Esophagus squamous epithelium (tissue), 5 donors: ENCODE data around the gene TCAP. TPM values are rescaled to one million over a fixed set of nuclear protein-coding genes. Genes with fewer than 3 reads are reported as not detected.

ENCODE experiments used
- DNase-seq: peaks from one replicate; lab custom pipeline; 2025; lab: John Stamatoyannopoulos, UW
- H3K27ac ChIP-seq, 4 donors: fragments of 200-600 bp; sonication (generic); one replicate each; pipeline ENCODE4 v1.5.1; 2016 to 2019; ENCODE audit warnings: mild to moderate bottlenecking in 1 of 4
- H3K27me3 ChIP-seq, 4 donors: fragments of 200-600 bp; sonication (generic); 1 replicate in 3 of 4; 2 replicates in 1 of 4; pipeline versions ENCODE4 v1.5.1 to v1.6.0; 2017 to 2021; ENCODE audit warnings: antibody characterized with exemption in 1 of 4
- H3K36me3 ChIP-seq, 3 donors: fragments of 200-600 bp; sonication (generic); one replicate each; pipeline ENCODE4 v1.5.1; 2016 to 2019
- H3K4me1 ChIP-seq, 3 donors: fragments of 200-600 bp; sonication (generic); one replicate each; pipeline ENCODE4 v1.5.1; 2017 to 2019
- H3K4me3 ChIP-seq, 4 donors: fragments of 200-600 bp; sonication (generic); 1 replicate in 3 of 4; 2 replicates in 1 of 4; pipeline ENCODE4 v1.5.1; 2016 to 2019; ENCODE audit warnings: mild to moderate bottlenecking in 2 of 4, moderate library complexity in 1 of 4
- H3K9me3 ChIP-seq, 3 donors: fragments of 200-600 bp; sonication (generic); one replicate each; pipeline ENCODE4 v1.5.1; 2016 to 2019
- POLR2A ChIP-seq, 4 donors: fragments of 450-650 bp; IDR thresholded peaks; one replicate each; pipeline ENCODE4 v1.6.1; 2017; ENCODE audit warnings: antibody characterized with exemption in 4 of 4, mild to moderate bottlenecking in 4 of 4, moderate library complexity in 3 of 4
- WGBS, 2 donors: methylation state at CpG; one replicate each; pipeline ENCODE4 v1.1.5; 2018; 5-methylcytosine and 5-hydroxymethylcytosine counted together
- intact Hi-C: fragments of 100-400 bp; cut with DNase I; formaldehyde crosslinking; loops from one replicate; pipeline ENCODE4 v1.15.0; 2022
- total RNA-seq, 4 donors: library from RNA; depleted of rRNA; stranded (reverse); fragments of >200 nt; gene quantifications; one replicate each; pipeline ENCODE4 v1.1.0, GENCODE V29; 2016
- TF ChIP-seq, protein P1 (sequence below), 6 experiments: fragments of 450-650 bp in 4 of 6; fragments of 200-600 bp in 2 of 6; sonication (generic) in 2 of 6; IDR thresholded peaks; one replicate each; pipeline ENCODE4 v1.5.1; 2016 to 2019; ENCODE audit warnings: antibody characterized with exemption in 6 of 6, mild to moderate bottlenecking in 4 of 6, moderate library complexity in 4 of 6
- donor health status: DM: yes; HTN: yes; CAD: no.

TCAP gene
- total RNA-seq, 4 donors from 2014 or later = 0.11 to 0.57 (median 0.29) TPM

DNA sequence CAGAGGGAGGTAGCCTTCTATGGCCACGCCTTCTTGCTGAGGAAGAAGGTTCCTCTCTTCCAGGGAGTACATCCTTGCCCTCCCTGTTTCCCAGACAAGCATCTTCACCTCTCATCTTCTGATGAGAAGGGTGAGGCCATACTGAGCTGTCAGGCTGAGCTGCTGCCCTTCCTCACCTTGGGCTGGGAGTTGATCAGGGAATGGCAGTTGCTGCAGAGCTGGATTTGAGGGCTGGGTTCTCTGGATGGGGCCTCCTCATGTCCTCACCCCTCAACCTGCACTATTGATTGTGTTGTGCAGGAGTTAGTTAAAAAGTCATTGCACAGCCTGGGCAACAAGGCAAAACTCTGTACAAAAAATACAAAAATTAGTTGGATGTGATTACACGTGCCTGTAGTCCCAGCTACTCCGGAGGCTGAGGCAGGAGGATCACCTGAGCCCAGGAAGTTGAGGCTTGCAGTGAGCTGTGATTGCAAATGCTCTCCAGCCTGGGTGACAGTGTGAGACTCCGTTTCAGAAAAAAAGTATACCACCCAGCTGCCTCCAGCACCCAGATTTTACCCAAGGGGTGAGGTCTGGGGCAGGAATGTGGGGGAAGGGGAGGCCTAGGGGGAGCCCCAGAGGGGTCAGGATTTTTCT, 36.8 kb downstream of the TCAP start:
- Histone ChIP-seq H3K4me1 (peaks cover 43 to 78% (median 54%) of the 10 kb centered on the region in 3 donors), H3K27ac (peak overlapping the region; percentile 89 to 97 (median 96)), H3K36me3 (peaks cover 0 to 3% (median 0%) of the 10 kb centered on the region in 3 donors), H3K27me3 (peaks cover 0 to 21% (median 0%) of the 10 kb centered on the region in 4 donors), H3K4me3 (peak overlapping the region; percentile 83 to 92 (median 88)), H3K9me3 (no peaks in the 10 kb centered on the region)
- intact Hi-C loops = no loop called here
- WGBS, 2 donors = 62 to 66% methylated on average over 4 of the region's 4 CpGs
- TF ChIP-seq, protein P1, sequence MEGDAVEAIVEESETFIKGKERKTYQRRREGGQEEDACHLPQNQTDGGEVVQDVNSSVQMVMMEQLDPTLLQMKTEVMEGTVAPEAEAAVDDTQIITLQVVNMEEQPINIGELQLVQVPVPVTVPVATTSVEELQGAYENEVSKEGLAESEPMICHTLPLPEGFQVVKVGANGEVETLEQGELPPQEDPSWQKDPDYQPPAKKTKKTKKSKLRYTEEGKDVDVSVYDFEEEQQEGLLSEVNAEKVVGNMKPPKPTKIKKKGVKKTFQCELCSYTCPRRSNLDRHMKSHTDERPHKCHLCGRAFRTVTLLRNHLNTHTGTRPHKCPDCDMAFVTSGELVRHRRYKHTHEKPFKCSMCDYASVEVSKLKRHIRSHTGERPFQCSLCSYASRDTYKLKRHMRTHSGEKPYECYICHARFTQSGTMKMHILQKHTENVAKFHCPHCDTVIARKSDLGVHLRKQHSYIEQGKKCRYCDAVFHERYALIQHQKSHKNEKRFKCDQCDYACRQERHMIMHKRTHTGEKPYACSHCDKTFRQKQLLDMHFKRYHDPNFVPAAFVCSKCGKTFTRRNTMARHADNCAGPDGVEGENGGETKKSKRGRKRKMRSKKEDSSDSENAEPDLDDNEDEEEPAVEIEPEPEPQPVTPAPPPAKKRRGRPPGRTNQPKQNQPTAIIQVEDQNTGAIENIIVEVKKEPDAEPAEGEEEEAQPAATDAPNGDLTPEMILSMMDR (IDR thresholded peaks at IDR 0.05) = no peak
- TF ChIP-seq POLR2A (IDR thresholded peaks at IDR 0.05) = no peak
- no peak for DNase-seq

GRCh38 chr17:39702901-39703893, 38.0 kb downstream of the TCAP start:
- 59 to 63% methylated on average over 7 to 10 of the region's 12 CpGs for WGBS, 2 donors
- Histone ChIP-seq H3K4me3 (peak overlapping the region in 1 of 4 donors; percentile 92), H3K27ac (peak overlapping the region; percentile 86 to 97 (median 92)), H3K27me3 (peaks cover 0 to 21% (median 0%) of the 10 kb centered on the region in 4 donors), H3K9me3 (no peaks in the 10 kb centered on the region), H3K36me3 (peaks cover 6 to 16% (median 6%) of the 10 kb centered on the region in 3 donors), H3K4me1 (peaks cover 43 to 91% (median 56%) of the 10 kb centered on the region in 3 donors)
- no peak for DNase-seq
- no peak for TF ChIP-seq POLR2A (IDR thresholded peaks at IDR 0.05)
- TF ChIP-seq, protein P1 (IDR thresholded peaks at IDR 0.05) = no peak
- intact Hi-C loops = no loop called here

DNA sequence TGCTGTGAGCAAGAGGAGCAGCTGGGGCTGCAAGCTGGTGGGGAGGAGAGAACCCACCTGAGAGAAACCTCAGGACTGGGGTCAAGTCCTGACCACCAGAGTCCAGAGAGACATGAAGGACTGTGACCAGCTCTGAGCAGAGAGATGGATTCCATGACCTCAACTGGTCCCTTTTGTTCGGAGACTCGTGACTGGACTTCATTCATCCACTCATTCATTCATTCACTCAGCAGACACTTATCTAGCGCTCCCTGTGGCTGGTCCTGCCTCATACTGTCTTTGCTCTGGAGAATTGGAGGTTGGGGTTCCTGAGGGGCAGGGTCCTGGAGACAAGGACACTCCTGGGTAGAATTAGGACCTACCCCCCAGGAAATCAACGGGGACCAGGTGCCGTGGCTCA, 38.8 kb downstream of the TCAP start:
- no peak for DNase-seq
- H3K4me1 ChIP-seq = peaks cover 43 to 89% (median 56%) of the 10 kb centered on the region in 3 donors
- peaks cover 0 to 21% (median 0%) of the 10 kb centered on the region in 4 donors for H3K27me3 ChIP-seq
- TF ChIP-seq, protein P1 (IDR thresholded peaks at IDR 0.05) = no peak
- no peak for TF ChIP-seq POLR2A (IDR thresholded peaks at IDR 0.05)
- peak overlapping the region; percentile 86 to 97 (median 92) for H3K27ac ChIP-seq
- no peaks in the 10 kb centered on the region for H3K9me3 ChIP-seq
- no peak overlapping the region for H3K4me3 ChIP-seq
- WGBS, 2 donors = 89 to 95% methylated on average over 3 to 5 of the region's 5 CpGs
- intact Hi-C loops = no loop called here
- peaks cover 12 to 23% (median 13%) of the 10 kb centered on the region in 3 donors for H3K36me3 ChIP-seq

DNA sequence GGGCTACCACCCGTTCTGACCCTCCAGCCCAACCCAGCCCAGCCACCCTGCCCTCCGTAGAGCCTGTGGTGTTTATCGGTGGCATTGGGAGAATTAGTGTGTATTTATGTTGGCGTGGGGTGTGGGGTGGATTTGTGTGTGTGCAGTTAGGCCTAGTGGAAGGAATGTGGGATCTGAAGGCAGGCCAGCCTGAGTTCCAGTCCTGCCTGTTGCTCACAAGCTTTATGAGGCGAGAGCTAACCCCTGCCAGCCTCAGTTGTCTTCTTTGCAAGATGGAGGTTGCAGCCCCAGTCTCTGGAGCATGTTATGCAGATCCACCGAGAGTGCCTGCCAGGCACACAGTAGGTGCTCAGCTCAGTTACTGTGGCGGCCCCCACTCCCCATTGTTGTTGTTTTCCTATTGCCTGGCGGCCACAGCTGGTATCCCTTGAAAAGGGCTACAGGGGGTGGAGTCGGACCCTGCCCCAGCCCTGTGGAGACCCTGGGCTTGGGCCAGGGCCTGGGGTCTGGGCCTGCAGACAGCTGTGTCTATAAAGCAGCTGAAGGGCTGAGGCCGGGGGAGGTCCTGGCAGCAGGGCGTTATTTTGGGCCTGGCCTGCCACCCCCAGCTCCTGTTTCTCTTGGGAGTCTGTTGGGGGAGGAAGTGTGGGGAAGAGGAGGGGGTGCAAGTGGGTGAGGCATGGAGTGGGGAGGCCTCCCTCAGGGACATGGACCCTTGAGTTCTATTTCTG, 39.8 kb downstream of the TCAP start:
- peak overlapping the region in 3 of 4 donors; percentile 23 to 30 (median 26) for H3K4me3 ChIP-seq
- peak overlapping the region; percentile 86 to 97 (median 92) for H3K27ac ChIP-seq
- H3K4me1 ChIP-seq = peaks cover 36 to 81% (median 51%) of the 10 kb centered on the region in 3 donors
- DNase-seq = no peak
- intact Hi-C loops = no loop called here
- no peaks in the 10 kb centered on the region for H3K9me3 ChIP-seq
- TF ChIP-seq, protein P1 (IDR thresholded peaks at IDR 0.05) = peak in 5 of 6 experiments; percentile 32 to 70 (median 67)
- no peak for TF ChIP-seq POLR2A (IDR thresholded peaks at IDR 0.05)
- WGBS, 2 donors = 13 to 51% methylated on average over 3 to 4 of the region's 11 CpGs
- peaks cover 0 to 15% (median 0%) of the 10 kb centered on the region in 4 donors for H3K27me3 ChIP-seq
- peaks cover 19 to 34% (median 22%) of the 10 kb centered on the region in 3 donors for H3K36me3 ChIP-seq
